ENCODE data around the gene HPCAL1.
"Not testable (repeated sequence)": the region's sequence is repeated elsewhere in the genome, so short reads cannot be mapped to it uniquely, and the experiment has no call there.

HPCAL1 gene

DNA sequence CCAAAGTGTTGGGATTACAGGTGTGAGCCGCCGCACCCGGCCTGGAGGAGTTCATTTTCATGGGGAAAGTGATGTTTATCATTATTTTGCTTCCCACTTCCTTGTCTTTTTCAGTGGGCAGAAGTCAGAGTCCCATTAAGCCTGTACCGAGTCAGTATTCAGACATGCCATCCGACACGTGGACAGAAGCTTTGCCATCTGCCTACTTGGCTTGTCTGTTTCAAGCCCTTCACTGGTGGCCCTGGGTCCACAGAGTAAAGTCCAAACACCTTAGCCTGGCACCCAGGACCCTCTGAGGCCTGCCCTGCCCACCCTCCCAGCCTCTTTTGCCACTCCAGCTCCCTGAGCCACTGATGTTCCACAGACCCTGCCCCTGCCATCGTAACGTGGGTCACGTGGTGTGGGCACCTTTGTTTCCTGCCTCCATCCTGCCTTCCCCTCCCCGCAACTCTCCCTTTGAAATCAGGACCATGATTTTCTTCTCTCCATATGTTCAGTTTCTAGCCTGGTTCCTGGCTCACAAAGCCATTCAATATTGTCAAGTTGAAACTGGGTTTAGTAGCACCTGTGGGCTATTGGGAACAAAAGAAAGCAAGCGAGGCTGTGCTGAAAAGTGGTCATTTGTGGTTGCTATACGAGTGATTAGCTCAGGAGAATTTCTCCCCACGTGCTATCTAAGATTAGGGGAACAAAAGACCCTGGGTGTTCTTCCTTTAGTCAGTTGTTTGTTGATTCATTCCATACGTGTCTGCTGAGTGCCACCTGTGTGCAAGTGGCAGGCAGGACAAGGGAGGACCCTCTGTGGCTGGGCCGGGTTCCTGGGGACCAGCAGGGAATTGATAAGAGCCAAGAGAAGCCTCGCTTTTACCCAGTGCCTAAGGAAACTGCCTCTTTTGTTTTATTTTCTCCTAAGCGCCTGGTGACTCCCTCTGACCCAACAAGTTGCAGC is 150.5 kb downstream of the HPCAL1 start:
- no peak for DNase-seq (ENCODE audit: low read depth in 2 of 2)
- H3K4me3 ChIP-seq (replicated peaks in 1 of 2; ENCODE audit: low read depth in 2 of 2, low read length in 2 of 2) = no peak overlapping the region
- TF ChIP-seq, protein P1, sequence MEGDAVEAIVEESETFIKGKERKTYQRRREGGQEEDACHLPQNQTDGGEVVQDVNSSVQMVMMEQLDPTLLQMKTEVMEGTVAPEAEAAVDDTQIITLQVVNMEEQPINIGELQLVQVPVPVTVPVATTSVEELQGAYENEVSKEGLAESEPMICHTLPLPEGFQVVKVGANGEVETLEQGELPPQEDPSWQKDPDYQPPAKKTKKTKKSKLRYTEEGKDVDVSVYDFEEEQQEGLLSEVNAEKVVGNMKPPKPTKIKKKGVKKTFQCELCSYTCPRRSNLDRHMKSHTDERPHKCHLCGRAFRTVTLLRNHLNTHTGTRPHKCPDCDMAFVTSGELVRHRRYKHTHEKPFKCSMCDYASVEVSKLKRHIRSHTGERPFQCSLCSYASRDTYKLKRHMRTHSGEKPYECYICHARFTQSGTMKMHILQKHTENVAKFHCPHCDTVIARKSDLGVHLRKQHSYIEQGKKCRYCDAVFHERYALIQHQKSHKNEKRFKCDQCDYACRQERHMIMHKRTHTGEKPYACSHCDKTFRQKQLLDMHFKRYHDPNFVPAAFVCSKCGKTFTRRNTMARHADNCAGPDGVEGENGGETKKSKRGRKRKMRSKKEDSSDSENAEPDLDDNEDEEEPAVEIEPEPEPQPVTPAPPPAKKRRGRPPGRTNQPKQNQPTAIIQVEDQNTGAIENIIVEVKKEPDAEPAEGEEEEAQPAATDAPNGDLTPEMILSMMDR (IDR thresholded peaks at IDR 0.05; ENCODE audit: low read depth, low read length) = no peak

DNA sequence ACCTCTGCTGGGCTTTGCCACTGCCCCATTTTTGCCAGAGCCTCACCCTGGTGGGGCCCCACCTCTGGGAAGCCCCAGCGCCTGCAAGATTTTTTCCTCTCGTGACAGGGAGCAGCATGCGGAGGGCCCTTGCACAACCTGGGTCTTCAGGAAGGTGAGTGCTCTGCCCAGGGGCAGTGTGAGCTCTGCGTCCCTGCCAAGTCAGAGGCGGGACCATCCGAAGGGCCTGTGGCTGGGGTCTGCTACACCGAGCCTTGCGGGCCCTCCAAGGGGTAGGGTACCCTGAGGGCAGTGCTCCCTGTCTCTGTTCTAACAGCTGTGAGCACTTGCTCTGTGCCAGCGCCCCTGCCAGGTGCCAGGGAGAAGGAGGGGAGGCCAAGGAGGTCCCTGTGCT is 151.2 kb downstream of the HPCAL1 start:
- TF ChIP-seq, protein P1 (IDR thresholded peaks at IDR 0.05; ENCODE audit: low read depth, low read length) = no peak
- DNase-seq (ENCODE audit: low read depth in 2 of 2) = no peak
- no peak overlapping the region for H3K4me3 ChIP-seq (replicated peaks in 1 of 2; ENCODE audit: low read depth in 2 of 2, low read length in 2 of 2)

DNA sequence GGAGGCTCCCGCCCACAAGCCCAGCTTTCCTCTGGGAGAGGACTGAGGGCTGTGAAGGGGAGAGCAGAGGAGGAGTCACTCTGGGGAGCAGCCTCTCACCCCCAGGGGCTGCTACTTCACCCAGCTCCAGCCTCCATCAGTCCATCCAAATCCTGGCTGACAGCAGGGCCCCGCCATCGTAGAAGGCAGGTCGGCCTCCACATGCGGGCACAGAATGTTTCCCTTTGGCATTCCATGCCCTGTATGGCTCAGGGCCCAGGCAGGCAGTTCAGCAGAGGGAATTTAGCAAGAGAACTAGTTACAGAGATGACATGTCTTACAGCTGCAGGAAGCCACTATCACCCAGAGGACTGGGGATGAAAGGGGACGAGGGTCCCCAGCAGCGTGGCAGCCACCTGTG is 151.8 kb downstream of the HPCAL1 start:
- TF ChIP-seq, protein P1 (IDR thresholded peaks at IDR 0.05; ENCODE audit: low read depth, low read length) = no peak
- no peak overlapping the region for H3K4me3 ChIP-seq (replicated peaks in 1 of 2; ENCODE audit: low read depth in 2 of 2, low read length in 2 of 2)
- DNase-seq (ENCODE audit: low read depth in 2 of 2) = no peak

DNA sequence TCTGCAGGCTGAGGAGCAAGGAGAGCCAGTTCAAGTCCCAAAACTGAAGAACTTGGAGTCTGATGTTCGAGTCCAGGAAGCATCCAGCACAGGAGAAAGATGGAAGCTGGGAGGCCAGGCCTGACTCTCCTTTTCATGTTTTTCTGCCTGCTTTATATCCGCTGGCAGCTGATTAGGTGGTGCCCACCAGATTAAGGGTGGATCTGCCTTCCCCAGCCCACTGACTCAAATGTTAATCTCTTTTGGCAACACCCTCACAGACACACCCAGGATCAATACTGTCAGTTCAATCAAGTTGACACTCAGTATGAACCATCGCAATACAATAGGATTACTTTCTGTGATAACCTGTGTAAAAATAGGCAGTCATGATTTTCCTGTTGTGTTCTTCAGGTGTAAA is 154.5 kb downstream of the HPCAL1 start:
- DNase-seq (ENCODE audit: low read depth in 2 of 2); H3K4me3 ChIP-seq (replicated peaks in 1 of 2; ENCODE audit: low read depth in 2 of 2, low read length in 2 of 2): not testable (repeated sequence)

DNA sequence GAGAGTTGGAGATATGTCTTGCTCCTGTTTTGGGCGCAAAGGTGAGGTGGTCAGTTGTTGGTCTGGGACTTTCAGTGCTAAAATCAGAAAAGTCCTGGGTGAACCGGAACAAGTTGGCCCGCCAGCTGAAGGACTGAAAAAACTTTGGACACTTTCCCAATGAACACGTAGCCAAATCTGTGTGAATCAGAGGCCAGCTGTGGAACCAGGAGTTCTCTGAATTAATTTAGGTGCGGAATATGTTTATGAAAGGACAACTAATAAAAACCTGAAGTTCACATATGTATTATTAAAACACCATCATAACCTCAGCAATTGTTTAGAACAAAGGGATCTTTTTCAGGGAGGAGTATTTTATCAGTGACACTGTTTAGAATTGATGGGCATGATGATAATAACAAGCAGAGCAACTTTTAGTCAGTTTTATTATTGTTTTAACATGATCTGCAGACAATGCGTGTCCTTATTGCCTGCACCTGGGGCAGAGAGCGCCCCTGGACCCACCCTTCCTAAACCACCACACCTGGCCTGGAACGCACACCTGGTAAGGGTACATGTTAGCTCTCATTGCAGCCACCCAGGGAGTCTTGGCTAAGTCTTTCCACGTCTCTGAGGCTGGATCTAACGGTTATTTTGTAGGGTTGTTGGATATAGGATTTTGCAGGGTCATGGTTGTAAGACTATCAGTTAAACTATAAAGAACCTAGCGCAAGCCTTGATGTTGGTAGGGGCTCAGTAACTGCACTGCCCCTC is 155.3 kb downstream of the HPCAL1 start:
- peak; percentile 75 to 84 for DNase-seq (ENCODE audit: low read depth in 2 of 2)
- H3K4me3 ChIP-seq (replicated peaks in 1 of 2; ENCODE audit: low read depth in 2 of 2, low read length in 2 of 2) = no peak overlapping the region
- TF ChIP-seq, protein P1 (IDR thresholded peaks at IDR 0.05; ENCODE audit: low read depth, low read length) = no peak

DNA sequence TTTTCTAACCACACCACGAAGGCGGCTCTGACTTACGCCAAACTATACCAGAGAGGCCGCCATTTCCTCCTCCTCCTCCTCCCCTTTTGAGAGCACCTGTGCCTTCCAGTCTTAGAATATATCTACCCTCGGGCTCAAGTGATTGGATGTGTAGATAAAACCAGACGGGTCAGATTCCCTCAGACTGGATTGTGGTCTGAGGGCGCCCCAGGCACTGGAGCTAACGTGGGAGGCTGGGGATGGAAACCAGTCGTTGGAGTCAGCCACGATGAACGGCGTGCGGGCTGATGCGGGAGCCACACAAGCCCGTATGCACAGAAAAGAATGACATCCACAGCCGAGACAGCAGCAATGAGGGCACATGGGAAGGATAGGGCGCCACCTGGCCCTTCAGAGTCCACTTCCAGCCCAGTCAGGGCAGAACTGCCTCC is 157.7 kb downstream of the HPCAL1 start:
- H3K4me3 ChIP-seq (replicated peaks in 1 of 2; ENCODE audit: low read depth in 2 of 2, low read length in 2 of 2) = no peak overlapping the region
- DNase-seq (ENCODE audit: low read depth in 2 of 2) = no peak
- TF ChIP-seq, protein P1 (IDR thresholded peaks at IDR 0.05; ENCODE audit: low read depth, low read length) = no peak
